Measurements from ENCODE around the gene TPX2.
"Not testable (repeated sequence)": the region's sequence is repeated elsewhere in the genome, so short reads cannot be mapped to it uniquely, and the experiment has no call there.

TPX2 gene

GRCh38 chr20:31740656-31741323 is 1.7 kb downstream of the TPX2 start:
- no peaks in the 10 kb centered on the region for H3K4me1 ChIP-seq (ENCODE audit: control insufficient read depth, insufficient read depth, low read length)
- H3K36me3 ChIP-seq (ENCODE audit: control insufficient read depth, insufficient read depth, low read length): no peaks in the 10 kb centered on the region
- H3K9me3 ChIP-seq (ENCODE audit: control insufficient read depth, low read length): no peaks in the 10 kb centered on the region
- peak overlapping the region; percentile 82 for H3K9ac ChIP-seq (ENCODE audit: low read length)
- no peak overlapping the region for H3K4me3 ChIP-seq (ENCODE audit: low read length)
- no peaks in the 10 kb centered on the region for H3K27me3 ChIP-seq (ENCODE audit: control insufficient read depth, insufficient read depth, low read length)

- Histone ChIP-seq H3K4me3 (ENCODE audit: low read length) (no peak overlapping the region), H3K27me3 (ENCODE audit: control insufficient read depth, insufficient read depth, low read length) (no peaks in the 10 kb centered on the region), H3K9me3 (ENCODE audit: control insufficient read depth, low read length) (no peaks in the 10 kb centered on the region), H3K4me1 (ENCODE audit: control insufficient read depth, insufficient read depth, low read length) (no peaks in the 10 kb centered on the region), H3K36me3 (ENCODE audit: control insufficient read depth, insufficient read depth, low read length) (no peaks in the 10 kb centered on the region), H3K9ac (ENCODE audit: low read length) (no peak overlapping the region)
Observed at GRCh38 chr20:31746068-31746878, 7.2 kb downstream of the TPX2 start.

DNA sequence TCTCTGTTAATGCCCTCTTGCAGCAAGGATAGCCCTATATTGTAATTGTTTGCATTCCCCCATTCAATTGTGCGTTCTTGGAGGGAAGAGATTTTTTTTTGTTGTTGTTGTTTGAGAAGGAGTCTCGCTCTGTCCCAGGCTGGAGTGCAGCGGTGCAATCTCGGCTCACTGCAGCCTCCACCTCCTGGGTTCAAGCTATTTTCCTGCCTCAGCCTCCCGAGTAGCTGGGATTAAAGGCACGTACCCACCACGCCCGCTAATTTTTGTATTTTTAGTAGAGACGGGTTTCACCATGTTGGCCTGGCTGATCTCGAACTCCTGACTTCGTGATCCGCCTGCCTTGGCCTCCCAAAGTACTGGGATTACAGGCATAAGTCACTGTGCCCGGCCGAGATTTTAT is 7.9 kb downstream of the TPX2 start:
- not testable (repeated sequence) for H3K27me3 ChIP-seq (ENCODE audit: control insufficient read depth, insufficient read depth, low read length); H3K4me1 ChIP-seq (ENCODE audit: control insufficient read depth, insufficient read depth, low read length); H3K4me3 ChIP-seq (ENCODE audit: low read length); H3K36me3 ChIP-seq (ENCODE audit: control insufficient read depth, insufficient read depth, low read length); H3K9me3 ChIP-seq (ENCODE audit: control insufficient read depth, low read length); H3K9ac ChIP-seq (ENCODE audit: low read length)

DNA sequence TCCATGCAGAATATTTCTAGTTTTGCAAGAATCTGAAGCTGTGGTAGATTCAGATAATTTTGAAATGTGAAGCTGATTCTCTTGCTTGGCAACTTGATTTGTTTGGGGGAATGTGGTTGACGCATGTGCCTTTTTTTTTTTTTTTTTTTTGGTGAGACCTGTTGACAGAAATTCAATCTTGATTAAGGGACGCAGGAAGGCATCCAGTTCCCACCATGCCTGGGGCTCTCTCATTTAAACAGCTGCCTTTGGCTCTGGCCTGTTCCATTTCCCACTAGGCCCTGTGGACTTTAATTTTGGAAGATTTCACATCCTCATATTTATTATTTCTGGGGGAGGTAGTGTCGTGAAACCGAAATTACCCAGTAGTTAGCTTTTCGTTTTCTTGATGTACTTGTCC is 8.6 kb downstream of the TPX2 start:
- H3K27me3 ChIP-seq (ENCODE audit: control insufficient read depth, insufficient read depth, low read length): no peaks in the 10 kb centered on the region

GRCh38 chr20:31749223-31749622 is 10.1 kb downstream of the TPX2 start:
- Histone ChIP-seq H3K4me1 (ENCODE audit: control insufficient read depth, insufficient read depth, low read length) (no peaks in the 10 kb centered on the region), H3K36me3 (ENCODE audit: control insufficient read depth, insufficient read depth, low read length) (no peaks in the 10 kb centered on the region), H3K4me3 (ENCODE audit: low read length) (no peak overlapping the region), H3K27me3 (ENCODE audit: control insufficient read depth, insufficient read depth, low read length) (no peaks in the 10 kb centered on the region), H3K9ac (ENCODE audit: low read length) (no peak overlapping the region), H3K9me3 (ENCODE audit: control insufficient read depth, low read length) (no peaks in the 10 kb centered on the region)

More for the DNA sequence above, 8.6 kb downstream of the TPX2 start:
- Histone ChIP-seq H3K9ac (ENCODE audit: low read length) (no peak overlapping the region), H3K36me3 (ENCODE audit: control insufficient read depth, insufficient read depth, low read length) (no peaks in the 10 kb centered on the region), H3K9me3 (ENCODE audit: control insufficient read depth, low read length) (no peaks in the 10 kb centered on the region), H3K4me1 (ENCODE audit: control insufficient read depth, insufficient read depth, low read length) (no peaks in the 10 kb centered on the region), H3K4me3 (ENCODE audit: low read length) (no peak overlapping the region)

- H3K36me3 ChIP-seq (ENCODE audit: control insufficient read depth, insufficient read depth, low read length): no peaks in the 10 kb centered on the region
- H3K4me3 ChIP-seq (ENCODE audit: low read length): no peak overlapping the region
- H3K9ac ChIP-seq (ENCODE audit: low read length): no peak overlapping the region
- H3K9me3 ChIP-seq (ENCODE audit: control insufficient read depth, low read length): no peaks in the 10 kb centered on the region
- H3K4me1 ChIP-seq (ENCODE audit: control insufficient read depth, insufficient read depth, low read length): no peaks in the 10 kb centered on the region
- no peaks in the 10 kb centered on the region for H3K27me3 ChIP-seq (ENCODE audit: control insufficient read depth, insufficient read depth, low read length)
Observed at GRCh38 chr20:31751126-31751525, 12.0 kb downstream of the TPX2 start.

DNA sequence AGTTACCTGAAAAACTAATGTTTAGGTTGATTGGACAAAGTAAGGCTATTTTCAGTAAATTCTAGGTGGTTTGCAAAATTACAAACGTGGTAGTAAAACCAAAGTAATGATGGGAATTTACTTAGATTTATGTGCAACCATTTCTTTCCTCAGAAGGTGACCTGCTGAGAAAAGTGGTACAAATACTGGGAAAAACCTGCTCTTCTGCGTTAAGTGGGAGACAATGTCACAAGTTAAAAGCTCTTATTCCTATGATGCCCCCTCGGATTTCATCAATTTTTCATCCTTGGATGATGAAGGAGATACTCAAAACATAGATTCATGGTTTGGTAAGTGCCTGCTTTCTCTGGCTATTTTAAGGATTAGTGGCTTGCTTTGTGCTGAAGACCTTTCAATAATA is 18.2 kb downstream of the TPX2 start:
- H3K9ac ChIP-seq (ENCODE audit: low read length): no peak overlapping the region
- H3K36me3 ChIP-seq (ENCODE audit: control insufficient read depth, insufficient read depth, low read length): no peaks in the 10 kb centered on the region
- no peaks in the 10 kb centered on the region for H3K27me3 ChIP-seq (ENCODE audit: control insufficient read depth, insufficient read depth, low read length)
- no peaks in the 10 kb centered on the region for H3K9me3 ChIP-seq (ENCODE audit: control insufficient read depth, low read length)
- no peaks in the 10 kb centered on the region for H3K4me1 ChIP-seq (ENCODE audit: control insufficient read depth, insufficient read depth, low read length)
- no peak overlapping the region for H3K4me3 ChIP-seq (ENCODE audit: low read length)

DNA sequence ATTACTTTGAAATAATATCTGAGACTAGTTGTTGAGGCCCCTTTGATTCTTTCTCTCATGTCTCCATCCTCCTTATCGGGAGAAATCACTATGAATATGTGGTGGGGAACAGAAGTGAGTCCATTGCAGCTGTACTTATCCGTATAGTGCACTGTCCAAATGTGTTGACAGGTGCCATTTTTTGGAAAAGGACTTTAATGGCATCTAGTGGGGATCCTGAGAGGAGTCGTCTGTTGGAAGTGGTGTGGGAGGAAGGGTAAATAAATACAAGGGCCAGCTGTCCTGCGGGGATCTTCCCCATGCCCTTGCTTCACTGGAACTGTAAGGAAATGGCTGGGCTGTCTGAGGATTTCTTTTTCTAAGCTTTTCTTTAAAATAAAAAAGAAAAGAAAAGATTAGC is 19.4 kb downstream of the TPX2 start:
- no peaks in the 10 kb centered on the region for H3K4me1 ChIP-seq (ENCODE audit: control insufficient read depth, insufficient read depth, low read length)
- no peaks in the 10 kb centered on the region for H3K27me3 ChIP-seq (ENCODE audit: control insufficient read depth, insufficient read depth, low read length)
- no peaks in the 10 kb centered on the region for H3K9me3 ChIP-seq (ENCODE audit: control insufficient read depth, low read length)
- no peaks in the 10 kb centered on the region for H3K36me3 ChIP-seq (ENCODE audit: control insufficient read depth, insufficient read depth, low read length)
- H3K4me3 ChIP-seq (ENCODE audit: low read length): no peak overlapping the region
- no peak overlapping the region for H3K9ac ChIP-seq (ENCODE audit: low read length)

DNA sequence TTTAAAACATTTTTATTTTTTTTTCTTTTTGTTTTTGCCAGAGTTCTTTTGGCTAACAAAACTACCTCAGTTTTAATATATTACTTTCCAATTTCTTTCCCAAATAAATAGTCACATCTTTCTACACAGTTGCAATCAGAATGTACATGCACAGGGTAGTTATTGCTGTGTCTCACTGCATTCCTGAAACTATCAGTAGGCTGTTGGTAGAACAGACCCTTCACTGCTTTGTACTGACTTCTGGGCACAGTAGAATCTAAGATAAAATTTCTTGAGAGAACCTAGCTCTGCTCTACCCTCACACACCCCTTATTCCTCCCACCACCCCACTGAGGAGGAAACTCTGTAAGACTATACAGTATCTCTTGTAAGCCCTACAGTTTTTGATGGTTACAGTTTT is 19.9 kb downstream of the TPX2 start:
- Histone ChIP-seq H3K9ac (ENCODE audit: low read length) (no peak overlapping the region), H3K4me1 (ENCODE audit: control insufficient read depth, insufficient read depth, low read length) (no peaks in the 10 kb centered on the region), H3K4me3 (ENCODE audit: low read length) (no peak overlapping the region), H3K27me3 (ENCODE audit: control insufficient read depth, insufficient read depth, low read length) (no peaks in the 10 kb centered on the region), H3K9me3 (ENCODE audit: control insufficient read depth, low read length) (no peaks in the 10 kb centered on the region), H3K36me3 (ENCODE audit: control insufficient read depth, insufficient read depth, low read length) (no peaks in the 10 kb centered on the region)

GRCh38 chr20:31759836-31760518 is 20.9 kb downstream of the TPX2 start:
- Histone ChIP-seq H3K4me3 (ENCODE audit: low read length) (no peak overlapping the region), H3K36me3 (ENCODE audit: control insufficient read depth, insufficient read depth, low read length) (no peaks in the 10 kb centered on the region), H3K4me1 (ENCODE audit: control insufficient read depth, insufficient read depth, low read length) (no peaks in the 10 kb centered on the region), H3K27me3 (ENCODE audit: control insufficient read depth, insufficient read depth, low read length) (no peaks in the 10 kb centered on the region), H3K9ac (ENCODE audit: low read length) (no peak overlapping the region), H3K9me3 (ENCODE audit: control insufficient read depth, low read length) (no peaks in the 10 kb centered on the region)

DNA sequence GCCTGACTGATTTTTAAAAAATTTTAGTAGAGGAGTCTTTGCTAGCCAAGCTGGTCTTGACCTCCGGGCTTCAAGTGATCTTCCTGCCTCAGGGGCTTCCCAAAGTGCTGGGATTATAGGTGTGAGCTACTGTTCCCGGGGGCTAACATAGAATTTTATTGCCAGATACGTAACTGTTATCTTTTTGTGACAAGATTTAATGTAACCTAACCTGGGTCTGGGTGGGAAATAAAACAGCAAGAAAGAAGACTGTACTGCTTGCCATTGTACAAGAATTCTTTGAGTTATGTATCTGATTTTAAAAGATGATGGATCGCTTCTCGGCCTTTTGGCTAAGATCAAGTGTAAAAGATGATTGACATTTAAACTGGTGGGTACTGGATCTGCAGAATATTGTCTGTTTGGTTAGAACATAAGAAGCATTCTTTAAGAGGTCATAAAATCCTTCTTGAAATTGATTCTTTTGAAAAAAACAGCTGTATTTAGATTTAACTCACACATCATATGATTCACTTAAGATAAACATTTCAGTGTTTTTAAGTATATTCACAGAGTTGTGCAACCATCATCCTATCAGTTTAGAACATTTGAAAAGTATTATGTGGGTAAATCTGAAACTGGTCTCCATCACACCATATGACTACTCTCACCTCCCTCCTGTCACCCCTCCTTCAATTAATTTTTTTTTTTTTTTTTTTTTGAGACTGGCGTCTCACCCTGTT is 21.6 kb downstream of the TPX2 start:
- Histone ChIP-seq H3K4me3 (ENCODE audit: low read length) (no peak overlapping the region), H3K36me3 (ENCODE audit: control insufficient read depth, insufficient read depth, low read length) (no peaks in the 10 kb centered on the region), H3K9ac (ENCODE audit: low read length) (no peak overlapping the region)

More for the DNA sequence above, 21.6 kb downstream of the TPX2 start:
- Histone ChIP-seq H3K4me1 (ENCODE audit: control insufficient read depth, insufficient read depth, low read length) (no peaks in the 10 kb centered on the region), H3K27me3 (ENCODE audit: control insufficient read depth, insufficient read depth, low read length) (no peaks in the 10 kb centered on the region), H3K9me3 (ENCODE audit: control insufficient read depth, low read length) (no peaks in the 10 kb centered on the region)

Measured in mucosa of stomach (tissue), 1 donor.